HUES64 (cell line): ENCODE measurements around the gene SLC1A4.

ENCODE experiments used
- H3K27ac ChIP-seq: 2 replicates; pipeline ENCODE4 v1.7.0; 2013; ENCODE audit warnings: low read depth, low read length, inconsistent platforms
- H3K27me3 ChIP-seq: 2 replicates; pipeline ENCODE4 v1.6.1; 2013; ENCODE audit warnings: mild to moderate bottlenecking, low read length; ENCODE audit not compliant: insufficient read depth
- H3K36me3 ChIP-seq: 2 replicates; pipeline ENCODE4 v1.6.1; 2013; ENCODE audit warnings: mild to moderate bottlenecking, low read length; ENCODE audit not compliant: insufficient read depth
- H3K4me1 ChIP-seq: 2 replicates; pipeline ENCODE4 v1.6.1; 2013; ENCODE audit warnings: mild to moderate bottlenecking, low read length, moderate library complexity; ENCODE audit not compliant: insufficient read depth
- H3K4me3 ChIP-seq: 2 replicates; pipeline ENCODE4 v1.5.1; 2013; ENCODE audit warnings: mild to moderate bottlenecking, low read length, moderate library complexity
- H3K9ac ChIP-seq: 2 replicates; pipeline ENCODE4 v1.6.1; 2013; ENCODE audit warnings: mild to moderate bottlenecking, low read depth, low read length
- H3K9me3 ChIP-seq: 2 replicates; pipeline ENCODE4 v1.6.1; 2013; ENCODE audit warnings: low read depth, low read length; ENCODE audit not compliant: insufficient read depth
- WGBS: fragments of 150-250, 120-280 bp; methylation state at CpG from one replicate; pipeline ENCODE4 v1.1.7; 2013; ENCODE audit warnings: missing lambda C conversion rate; 5-methylcytosine and 5-hydroxymethylcytosine counted together

Gene SLC1A4

GRCh38 chr2:65070172-65070830 is 81.1 kb downstream of the SLC1A4 start:
- Histone ChIP-seq H3K4me1 (no peaks in the 10 kb centered on the region), H3K36me3 (peaks cover 62% of the 10 kb centered on the region), H3K4me3 (no peak overlapping the region), H3K27ac (no peak overlapping the region), H3K9me3 (no peaks in the 10 kb centered on the region), H3K27me3 (no peaks in the 10 kb centered on the region), H3K9ac (no peak overlapping the region)
- WGBS = 93% methylated on average over 8 of the region's 8 CpGs

GRCh38 chr2:65070856-65071255 is 81.7 kb downstream of the SLC1A4 start:
- Histone ChIP-seq H3K27ac (no peak overlapping the region), H3K36me3 (peaks cover 64% of the 10 kb centered on the region), H3K9ac (no peak overlapping the region), H3K27me3 (no peaks in the 10 kb centered on the region), H3K9me3 (no peaks in the 10 kb centered on the region), H3K4me3 (no peak overlapping the region), H3K4me1 (peaks cover 5% of the 10 kb centered on the region; the same call in 1 of the 2 replicates)
- 95% methylated on average over 6 of the region's 6 CpGs for WGBS

GRCh38 chr2:65071499-65072180 is 82.4 kb downstream of the SLC1A4 start:
- Histone ChIP-seq H3K9me3 (no peaks in the 10 kb centered on the region), H3K27me3 (no peaks in the 10 kb centered on the region), H3K36me3 (peaks cover 72% of the 10 kb centered on the region), H3K9ac (no peak overlapping the region), H3K4me3 (no peak overlapping the region), H3K4me1 (peaks cover 11% of the 10 kb centered on the region), H3K27ac (no peak overlapping the region)
- WGBS = 89% methylated on average over 14 of the region's 14 CpGs

GRCh38 chr2:65072181-65072970 is 83.2 kb downstream of the SLC1A4 start:
- Histone ChIP-seq H3K9ac (no peak overlapping the region), H3K27me3 (no peaks in the 10 kb centered on the region), H3K27ac (no peak overlapping the region), H3K9me3 (no peaks in the 10 kb centered on the region), H3K4me3 (no peak overlapping the region), H3K4me1 (peaks cover 11% of the 10 kb centered on the region), H3K36me3 (peaks cover 73% of the 10 kb centered on the region)
- WGBS = 96% methylated on average over 20 of the region's 20 CpGs
